Tibial nerve (tissue), 4 donors: ENCODE results near the gene CKM. TPM values are rescaled to one million over a fixed set of nuclear protein-coding genes. Genes with fewer than 3 reads are reported as not detected.

ENCODE experiments used
- DNase-seq, 2 donors: peaks; one replicate each; pipeline ENCODE4 v3.0.0-alpha.2; 2019; ENCODE audit warnings: low spot score in 2 of 2
- H3K27ac ChIP-seq, 4 donors: fragments of 200-600 bp; sonication (generic) in 3 of 4; one replicate each; pipeline ENCODE4 v1.5.1; 2017 to 2019; ENCODE audit warnings: mild to moderate bottlenecking in 1 of 4
- H3K27me3 ChIP-seq, 2 donors: fragments of 200-600 bp; sonication (generic) in 1 of 2; one replicate each; pipeline versions ENCODE4 v1.5.1 to v1.6.0; 2017 to 2019
- H3K36me3 ChIP-seq, 3 donors: fragments of 200-600 bp; sonication (generic); one replicate each; pipeline ENCODE4 v1.5.1; 2018 to 2019
- H3K4me1 ChIP-seq, 4 donors: fragments of 200-600 bp; sonication (generic) in 3 of 4; one replicate each; pipeline ENCODE4 v1.5.1; 2017 to 2019
- H3K4me3 ChIP-seq, 4 donors: fragments of 200-600 bp; sonication (generic) in 3 of 4; one replicate each; pipeline ENCODE4 v1.5.1; 2017 to 2019; ENCODE audit warnings: mild to moderate bottlenecking in 1 of 4, moderate library complexity in 1 of 4
- H3K9me3 ChIP-seq, 4 donors: fragments of 200-600 bp; sonication (generic) in 3 of 4; one replicate each; pipeline ENCODE4 v1.5.1; 2017 to 2019
- EP300 ChIP-seq, 2 donors: sonication (generic); formaldehyde crosslinking; IDR thresholded peaks; one replicate each; pipeline ENCODE4 v1.6.1; 2017; ENCODE audit warnings: antibody characterized with exemption in 2 of 2, mild to moderate bottlenecking in 1 of 2
- POLR2A ChIP-seq, 2 donors: fragments of 450-650 bp; IDR thresholded peaks; one replicate each; pipeline ENCODE4 v1.6.1; 2017; ENCODE audit warnings: antibody characterized with exemption in 2 of 2, mild to moderate bottlenecking in 2 of 2, moderate library complexity in 2 of 2
- WGBS, 2 donors: methylation state at CpG; one replicate each; pipeline ENCODE4 v1.1.5; 2018; 5-methylcytosine and 5-hydroxymethylcytosine counted together
- total RNA-seq, 4 donors: library from RNA; depleted of rRNA; stranded (reverse); fragments of >200 nt; gene quantifications; one replicate each; pipeline ENCODE4 v1.1.0, GENCODE V29; 2016
- TF ChIP-seq, protein P1 (sequence below), 5 experiments: fragments of 200-600 bp in 3 of 5; fragments of 450-650 bp in 2 of 5; sonication (generic) in 3 of 5; IDR thresholded peaks; one replicate each; pipeline ENCODE4 v1.5.1; 2016 to 2019; ENCODE audit warnings: antibody characterized with exemption in 5 of 5, mild to moderate bottlenecking in 3 of 5, moderate library complexity in 2 of 5

CKM gene
- total RNA-seq, 4 donors from 2014 or later, result 0.30 to 1.3 TPM; not detected in 2

DNA sequence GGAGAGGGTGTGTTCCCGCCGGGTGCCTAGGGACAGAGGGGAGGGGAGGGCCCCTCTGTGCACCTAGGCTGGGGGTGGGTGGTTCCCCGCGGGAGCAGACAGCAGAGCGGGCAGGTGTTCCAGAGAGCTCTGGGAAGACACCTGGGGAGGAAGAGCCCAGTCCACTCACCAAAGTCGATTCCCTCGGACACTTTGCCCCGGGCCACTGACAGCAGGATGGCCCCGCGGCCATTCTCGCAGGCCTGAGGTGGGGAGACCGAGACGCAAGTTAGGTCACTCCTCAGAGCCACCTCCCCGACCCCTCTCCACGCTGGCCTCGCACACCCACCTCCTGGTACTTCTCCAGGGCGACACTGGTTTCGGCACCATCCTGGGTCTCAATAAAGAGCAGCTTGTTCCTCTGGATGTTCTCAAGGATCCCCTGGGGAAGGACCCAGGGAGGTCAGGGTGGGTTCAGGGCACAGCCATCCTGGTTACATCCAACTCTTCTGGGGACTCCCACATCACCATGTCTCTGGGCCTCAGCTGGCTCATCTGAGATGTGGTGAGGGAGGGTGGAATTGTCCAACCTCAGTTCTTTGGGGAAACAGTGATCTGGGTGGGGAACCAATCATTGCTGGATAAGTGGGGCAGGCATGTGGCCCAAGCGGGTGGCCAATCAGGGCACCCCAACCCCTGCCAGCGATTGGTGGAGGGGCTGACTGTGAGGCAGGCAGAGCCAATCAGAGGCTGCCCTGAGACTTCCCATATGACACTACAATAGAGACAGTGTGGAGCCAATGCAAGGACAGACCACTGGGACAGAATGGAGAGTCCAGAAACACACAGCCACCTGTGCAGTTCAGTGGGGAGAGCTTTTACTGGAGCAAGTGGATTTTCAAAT lies 30.5 kb upstream of the CKM start:
- Histone ChIP-seq H3K27ac (no peak overlapping the region), H3K27me3 (no peaks in the 10 kb centered on the region), H3K4me3 (no peak overlapping the region), H3K36me3 (peaks cover 0 to 80% (median 5%) of the 10 kb centered on the region in 3 donors), H3K9me3 (no peaks in the 10 kb centered on the region), H3K4me1 (no peaks in the 10 kb centered on the region)
- no peak for DNase-seq
- 87 to 89% methylated on average over 17 to 19 of the region's 20 CpGs for WGBS, 2 donors
- TF ChIP-seq EP300 (IDR thresholded peaks at IDR 0.05) (no peak), POLR2A (IDR thresholded peaks at IDR 0.05) (no peak)
- TF ChIP-seq, protein P1, sequence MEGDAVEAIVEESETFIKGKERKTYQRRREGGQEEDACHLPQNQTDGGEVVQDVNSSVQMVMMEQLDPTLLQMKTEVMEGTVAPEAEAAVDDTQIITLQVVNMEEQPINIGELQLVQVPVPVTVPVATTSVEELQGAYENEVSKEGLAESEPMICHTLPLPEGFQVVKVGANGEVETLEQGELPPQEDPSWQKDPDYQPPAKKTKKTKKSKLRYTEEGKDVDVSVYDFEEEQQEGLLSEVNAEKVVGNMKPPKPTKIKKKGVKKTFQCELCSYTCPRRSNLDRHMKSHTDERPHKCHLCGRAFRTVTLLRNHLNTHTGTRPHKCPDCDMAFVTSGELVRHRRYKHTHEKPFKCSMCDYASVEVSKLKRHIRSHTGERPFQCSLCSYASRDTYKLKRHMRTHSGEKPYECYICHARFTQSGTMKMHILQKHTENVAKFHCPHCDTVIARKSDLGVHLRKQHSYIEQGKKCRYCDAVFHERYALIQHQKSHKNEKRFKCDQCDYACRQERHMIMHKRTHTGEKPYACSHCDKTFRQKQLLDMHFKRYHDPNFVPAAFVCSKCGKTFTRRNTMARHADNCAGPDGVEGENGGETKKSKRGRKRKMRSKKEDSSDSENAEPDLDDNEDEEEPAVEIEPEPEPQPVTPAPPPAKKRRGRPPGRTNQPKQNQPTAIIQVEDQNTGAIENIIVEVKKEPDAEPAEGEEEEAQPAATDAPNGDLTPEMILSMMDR (IDR thresholded peaks at IDR 0.05), result no peak

DNA sequence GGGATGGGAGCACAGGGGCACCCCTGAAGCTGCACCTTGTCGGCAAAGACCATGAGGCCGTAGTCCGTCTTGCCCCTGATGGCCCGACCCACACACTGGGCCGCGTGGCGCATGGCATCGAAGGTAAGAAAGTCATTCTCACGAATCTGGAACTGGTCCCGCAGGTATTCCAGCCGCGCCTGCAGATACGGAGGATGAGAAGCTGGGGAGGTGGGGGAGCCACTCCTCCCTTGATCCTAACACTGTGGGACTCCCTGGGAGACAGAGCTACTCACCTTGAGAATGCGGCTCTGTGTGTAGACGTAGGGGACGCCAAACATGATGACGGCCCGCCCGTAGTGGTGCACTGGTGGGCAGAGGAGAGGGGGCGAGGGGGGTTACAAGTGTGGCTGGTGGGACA lies 29.8 kb upstream of the CKM start:
- Histone ChIP-seq H3K4me3 (no peak overlapping the region), H3K9me3 (no peaks in the 10 kb centered on the region), H3K27me3 (peaks cover 0 to 6% of the 10 kb centered on the region in 2 donors), H3K4me1 (no peaks in the 10 kb centered on the region), H3K27ac (no peak overlapping the region), H3K36me3 (peaks cover 0 to 73% (median 5%) of the 10 kb centered on the region in 3 donors)
- TF ChIP-seq POLR2A (IDR thresholded peaks at IDR 0.05), result no peak
- no peak for TF ChIP-seq EP300 (IDR thresholded peaks at IDR 0.05)
- TF ChIP-seq, protein P1 (IDR thresholded peaks at IDR 0.05), result no peak
- 90 to 91% methylated on average over 15 to 17 of the region's 20 CpGs for WGBS, 2 donors
- DNase-seq, result no peak

DNA sequence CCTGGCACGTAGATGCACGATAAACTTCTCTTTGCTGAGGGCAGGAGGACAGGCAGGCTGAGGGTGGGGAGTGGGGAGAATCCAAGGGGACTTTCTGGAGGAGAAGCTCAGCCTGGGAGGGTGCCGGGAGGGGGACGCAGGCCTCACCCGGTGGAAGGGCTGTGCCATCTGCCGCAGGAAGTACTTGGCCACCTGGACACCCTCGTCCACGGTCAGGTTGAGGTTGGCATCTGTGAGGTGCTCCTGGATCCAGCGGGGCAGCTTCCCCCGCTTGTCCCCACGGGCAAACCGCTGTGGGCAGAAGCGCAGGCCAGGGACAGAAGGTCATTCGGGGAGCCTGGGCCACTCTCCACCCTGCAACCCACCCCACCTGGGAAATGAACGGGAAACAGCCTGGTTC lies 29.4 kb upstream of the CKM start:
- no peaks in the 10 kb centered on the region for H3K9me3 ChIP-seq
- TF ChIP-seq, protein P1 (IDR thresholded peaks at IDR 0.05), result no peak
- TF ChIP-seq POLR2A (IDR thresholded peaks at IDR 0.05) (no peak), EP300 (IDR thresholded peaks at IDR 0.05) (no peak)
- peaks cover 0 to 10% of the 10 kb centered on the region in 2 donors for H3K27me3 ChIP-seq
- peaks cover 0 to 69% (median 5%) of the 10 kb centered on the region in 3 donors for H3K36me3 ChIP-seq
- 91 to 95% methylated on average over 6 to 15 of the region's 15 CpGs for WGBS, 2 donors
- no peak overlapping the region for H3K27ac ChIP-seq
- no peak for DNase-seq
- no peak overlapping the region for H3K4me3 ChIP-seq
- H3K4me1 ChIP-seq, result no peaks in the 10 kb centered on the region

DNA sequence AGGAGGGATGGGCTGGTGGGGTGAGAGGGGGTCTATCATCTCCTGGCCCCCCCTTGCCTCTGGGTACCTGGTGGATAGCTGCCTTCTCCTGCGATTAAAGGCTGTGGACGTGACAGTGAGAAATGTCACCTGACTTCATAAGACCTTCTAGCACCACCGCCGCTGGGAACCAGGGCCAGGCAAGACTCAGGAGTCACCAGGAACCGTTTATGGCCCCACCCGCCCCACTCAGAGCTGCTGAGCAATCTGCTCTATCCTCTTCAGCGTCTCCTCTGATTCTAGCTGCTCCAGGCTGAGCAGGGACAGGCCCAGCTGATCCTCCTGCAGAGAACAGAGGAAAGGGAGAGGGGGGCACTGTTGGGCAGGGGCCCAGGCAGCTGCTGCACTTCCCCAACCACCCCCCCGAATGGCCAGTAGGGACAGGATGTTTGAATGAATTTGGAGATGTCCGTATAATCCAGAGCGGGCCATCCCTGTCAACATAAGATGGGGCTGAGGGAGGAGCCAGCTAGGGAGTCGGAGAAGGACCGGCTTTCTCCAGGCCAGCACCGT lies 28.8 kb upstream of the CKM start:
- no peak for DNase-seq
- no peaks in the 10 kb centered on the region for H3K9me3 ChIP-seq
- H3K27ac ChIP-seq, result no peak overlapping the region
- no peak overlapping the region for H3K4me3 ChIP-seq
- H3K4me1 ChIP-seq, result no peaks in the 10 kb centered on the region
- H3K27me3 ChIP-seq, result peaks cover 0 to 16% of the 10 kb centered on the region in 2 donors
- TF ChIP-seq POLR2A (IDR thresholded peaks at IDR 0.05) (no peak), EP300 (IDR thresholded peaks at IDR 0.05) (no peak)
- TF ChIP-seq, protein P1 (IDR thresholded peaks at IDR 0.05), result no peak
- WGBS, 2 donors, result 72 to 76% methylated on average over 13 of the region's 13 CpGs
- H3K36me3 ChIP-seq, result peaks cover 0 to 63% (median 5%) of the 10 kb centered on the region in 3 donors

DNA sequence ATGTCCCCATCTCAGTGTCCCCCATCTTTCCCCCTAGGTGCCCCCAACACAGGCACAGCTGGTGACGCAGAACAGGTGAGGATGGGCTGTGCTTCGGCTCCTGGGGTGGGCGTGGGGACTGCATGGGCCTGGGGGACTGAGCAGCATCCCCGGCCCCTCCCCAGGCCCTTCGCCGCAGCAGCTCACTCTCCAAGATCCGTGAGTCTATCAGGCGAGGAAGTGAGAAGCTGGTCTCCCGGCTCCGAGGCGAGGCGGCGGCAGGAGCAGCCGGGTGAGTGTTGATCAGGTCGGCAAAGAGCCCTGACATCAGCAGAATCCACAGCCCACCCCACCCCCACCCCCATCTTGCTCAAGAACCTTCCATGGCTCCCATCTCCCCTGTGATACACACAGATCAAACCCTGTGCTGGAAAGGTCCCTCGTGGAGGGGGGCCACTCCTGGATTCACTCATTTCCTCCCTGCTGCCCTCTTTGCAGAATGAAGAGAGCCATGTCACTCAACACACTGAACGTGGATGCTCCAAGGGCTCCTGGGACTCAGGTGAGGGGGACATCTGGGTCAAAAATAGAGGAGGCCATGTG lies 27.9 kb upstream of the CKM start:
- no peak for DNase-seq
- 81 to 86% methylated on average over 16 to 17 of the region's 17 CpGs for WGBS, 2 donors
- H3K9me3 ChIP-seq, result no peaks in the 10 kb centered on the region
- no peaks in the 10 kb centered on the region for H3K4me1 ChIP-seq
- TF ChIP-seq POLR2A (IDR thresholded peaks at IDR 0.05) (no peak), EP300 (IDR thresholded peaks at IDR 0.05) (no peak)
- TF ChIP-seq, protein P1 (IDR thresholded peaks at IDR 0.05), result no peak
- no peak overlapping the region for H3K4me3 ChIP-seq
- H3K27ac ChIP-seq, result no peak overlapping the region
- peaks cover 0 to 54% (median 5%) of the 10 kb centered on the region in 3 donors for H3K36me3 ChIP-seq
- peaks cover 0 to 25% of the 10 kb centered on the region in 2 donors for H3K27me3 ChIP-seq
